Uterus (tissue), 2 donors: ENCODE data around the gene ROS1.

Experiments
- CTCF ChIP-seq, 4 experiments: fragments of 200-600 bp in 2 of 4; fragments of 450-650 bp in 2 of 4; sonication (generic) in 2 of 4; IDR thresholded peaks; one replicate each; pipeline ENCODE4 v1.5.1; 2016 to 2019; ENCODE audit warnings: antibody characterized with exemption in 4 of 4, mild to moderate bottlenecking in 2 of 4, moderate library complexity in 1 of 4
- POLR2A ChIP-seq, 2 donors: fragments of 450-650 bp; IDR thresholded peaks; one replicate each; pipeline ENCODE4 v1.6.1; 2016; ENCODE audit warnings: antibody characterized with exemption in 2 of 2, mild to moderate bottlenecking in 1 of 2, moderate library complexity in 1 of 2

DNA sequence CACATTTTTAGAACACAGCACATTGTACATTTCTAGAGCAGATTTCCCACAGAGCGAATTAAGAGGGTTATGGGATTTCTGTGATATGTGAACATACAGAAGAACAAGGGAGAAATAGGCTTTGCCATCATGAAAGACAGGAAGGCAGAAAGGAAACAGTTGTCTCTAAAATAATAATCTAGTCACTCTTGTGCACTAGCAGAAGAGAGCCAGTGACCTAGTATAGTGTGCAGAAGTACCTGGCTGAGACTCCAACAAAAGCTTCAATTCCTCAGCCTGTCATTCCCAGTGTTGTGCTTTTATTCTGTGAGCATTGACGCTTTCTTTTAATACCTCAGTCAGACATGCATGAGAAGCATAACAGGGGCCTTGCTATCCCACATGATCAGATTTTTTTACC is 39.0 kb upstream of the ROS1 start:
- TF ChIP-seq CTCF (IDR thresholded peaks at IDR 0.05) = no peak
- TF ChIP-seq POLR2A (IDR thresholded peaks at IDR 0.05) = no peak
